AG08396 (cell line): ENCODE measurements around the gene ADI1.
A peak's percentile ranks its signal among the peaks of the same experiment; 100 is the strongest.
"Not testable (repeated sequence)": the region's sequence is repeated elsewhere in the genome, so short reads cannot be mapped to it uniquely, and the experiment has no call there.

Source experiments
- DNase-seq: peaks from one replicate; pipeline ENCODE4 v3.0.0; 2012; ENCODE audit warnings: low spot score, mixed read lengths

The ADI1 gene

DNA sequence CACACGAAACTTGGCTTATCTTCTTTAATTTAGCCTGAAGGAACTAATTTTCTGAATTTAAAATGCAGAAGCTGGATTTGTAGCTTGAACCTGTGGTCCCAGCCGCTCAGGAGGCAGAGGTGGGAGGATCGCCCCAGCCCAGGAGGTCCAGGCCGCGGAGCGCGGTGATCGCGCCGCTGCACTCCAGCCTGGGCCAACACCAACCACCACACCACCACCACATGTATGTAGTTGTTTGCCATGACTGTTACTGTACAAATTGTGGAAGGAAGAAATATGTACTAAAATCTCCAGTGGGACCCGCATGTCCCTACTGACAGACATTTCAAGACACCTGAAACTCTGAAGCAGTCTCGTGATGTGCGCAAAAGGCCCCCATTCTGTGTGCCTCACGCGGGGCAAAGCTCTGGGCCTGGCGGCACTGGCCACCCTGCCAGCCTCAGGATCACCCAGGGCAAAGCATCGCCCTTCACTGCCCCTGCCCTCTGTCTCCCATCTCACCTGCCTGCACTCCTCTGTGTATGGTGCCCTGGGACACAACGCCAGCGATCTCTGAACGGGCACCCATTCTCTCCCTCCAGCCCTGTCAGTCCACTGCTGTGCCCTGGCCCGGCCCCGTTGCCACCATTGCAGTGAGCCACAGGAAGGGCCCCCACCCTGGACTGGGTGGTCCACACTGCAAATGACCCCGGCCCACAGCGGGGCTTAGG is 10.1 kb upstream of the ADI1 start:
- DNase-seq: no peak

DNA sequence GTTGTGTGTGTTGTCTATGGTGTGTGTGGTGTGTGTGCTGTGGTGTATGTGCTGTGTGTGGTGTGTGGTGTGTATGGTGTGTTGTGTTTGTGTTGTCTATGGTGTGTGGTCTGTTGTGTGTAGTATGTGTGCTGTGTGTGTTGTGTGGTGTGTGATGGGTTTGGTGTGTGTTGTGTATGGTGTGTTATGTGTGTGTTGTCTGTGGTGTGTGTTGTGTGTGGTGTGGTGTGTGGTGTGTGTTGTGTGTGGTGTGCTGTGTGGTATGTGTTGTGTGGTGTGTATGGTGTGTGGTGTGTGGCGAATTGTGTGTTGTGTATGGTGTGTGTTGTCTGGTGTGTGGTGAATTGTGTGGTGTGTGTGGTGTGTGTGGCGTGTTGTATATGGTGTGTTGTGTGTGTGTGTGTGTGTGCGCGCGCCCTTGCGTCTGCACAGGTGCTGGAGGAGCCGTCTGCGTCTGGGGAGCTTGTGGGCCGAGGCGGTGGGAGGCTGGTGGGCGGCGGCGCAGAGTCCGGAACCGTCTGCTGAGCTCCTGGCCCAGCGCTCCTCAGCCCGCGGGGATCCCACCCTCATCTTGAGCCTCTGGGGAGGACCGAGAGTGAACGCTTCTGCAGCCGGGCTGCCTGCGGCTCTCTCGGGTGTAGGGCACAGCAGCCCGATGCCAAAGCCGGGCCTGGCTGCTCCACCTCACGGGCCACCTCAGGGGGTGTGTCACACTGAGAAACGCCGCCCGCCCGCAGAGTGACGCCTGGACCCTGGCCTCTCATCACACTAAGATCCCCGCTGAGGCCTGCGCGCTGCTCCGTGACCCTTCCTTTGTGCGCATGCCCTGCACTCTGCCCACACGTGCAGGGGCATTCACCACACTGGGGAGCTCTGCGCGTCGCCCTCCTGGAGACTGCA is 8.8 kb upstream of the ADI1 start:
- DNase-seq: no peak

DNA sequence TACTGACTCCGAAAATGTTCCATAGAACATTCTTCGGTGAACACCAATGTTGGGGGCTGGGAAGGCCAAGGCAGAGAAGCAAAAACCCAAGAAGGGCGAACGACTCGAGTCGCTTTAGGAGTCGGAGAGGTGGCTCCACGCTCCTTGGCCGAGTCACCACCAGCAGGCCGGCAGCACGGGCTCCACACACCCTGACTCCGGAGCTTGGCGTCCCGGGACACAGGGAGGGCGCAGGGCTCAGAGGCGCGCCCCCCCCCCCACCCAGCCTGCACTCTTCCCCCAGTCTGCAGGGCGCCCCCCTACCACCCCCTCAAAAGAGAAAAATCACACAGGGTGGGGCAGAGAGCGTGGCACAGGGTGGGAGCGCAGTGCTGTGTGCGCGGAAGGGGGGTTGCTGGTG is 7.5 kb upstream of the ADI1 start:
- DNase-seq: no peak

DNA sequence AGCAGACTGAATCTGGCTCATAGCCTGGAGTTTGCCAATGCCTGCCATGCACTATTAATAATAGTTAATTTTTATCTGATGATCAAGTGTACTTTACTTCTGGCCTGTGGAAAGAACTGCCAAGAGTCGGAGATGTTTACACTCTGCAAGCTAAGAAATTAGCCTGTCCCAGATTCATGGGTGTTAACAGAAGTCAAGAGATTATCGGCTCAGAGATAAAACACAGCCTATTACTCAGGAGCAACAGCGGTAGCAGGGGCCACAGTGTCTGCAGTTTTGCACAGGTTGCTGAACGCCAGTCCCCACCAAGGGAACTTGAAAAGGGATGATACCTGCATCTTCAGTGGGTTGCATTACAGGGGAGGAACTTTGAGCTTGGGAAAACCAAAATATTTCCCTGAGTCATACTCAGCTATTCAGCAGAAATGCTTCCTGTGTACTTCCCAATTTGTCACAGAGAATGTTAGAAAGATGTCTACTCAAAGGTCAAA is 4.3 kb upstream of the ADI1 start:
- peak; percentile 76 for DNase-seq

DNA sequence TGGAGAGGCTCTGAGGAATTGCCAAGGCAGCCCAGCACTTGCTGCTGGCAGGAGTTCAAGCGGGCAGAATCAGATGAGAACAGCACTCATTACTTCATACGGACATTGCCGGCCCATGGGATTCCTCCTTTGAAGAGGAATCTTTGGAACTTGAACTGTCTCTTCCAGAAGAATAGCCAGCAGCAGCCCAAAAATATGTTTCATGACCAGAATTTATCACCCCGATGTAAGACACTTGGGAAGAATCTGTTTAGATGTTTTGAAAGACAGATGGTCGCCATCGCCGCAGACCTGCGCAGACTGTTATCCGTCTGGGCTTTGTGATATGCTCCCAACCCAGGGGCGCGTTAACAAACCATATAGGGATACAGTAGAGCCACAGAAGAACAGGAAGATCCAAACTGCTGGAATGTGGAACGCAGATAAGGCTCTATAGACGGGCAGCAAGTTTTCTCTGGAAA is 3.7 kb upstream of the ADI1 start:
- DNase-seq: peak; percentile 47

DNA sequence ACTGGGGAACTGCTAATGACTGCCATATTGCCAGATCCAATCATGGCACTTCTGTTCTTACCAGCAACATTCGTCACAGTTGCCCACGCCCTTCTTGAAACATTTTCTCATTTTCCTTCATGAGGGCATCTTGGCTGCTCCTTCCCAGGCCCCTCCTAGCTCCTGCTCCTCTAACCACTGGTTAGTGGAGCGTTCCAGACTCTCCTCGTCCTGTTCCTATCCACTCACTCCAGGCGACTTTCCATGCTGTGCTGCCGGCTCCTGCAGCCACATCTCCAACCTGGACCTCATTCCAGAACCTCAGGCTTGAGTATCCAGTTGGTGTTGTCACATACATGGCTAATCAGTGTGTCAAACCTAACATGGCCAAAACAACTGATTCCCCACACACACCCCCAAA is 1.3 kb upstream of the ADI1 start:
- no peak for DNase-seq

DNA sequence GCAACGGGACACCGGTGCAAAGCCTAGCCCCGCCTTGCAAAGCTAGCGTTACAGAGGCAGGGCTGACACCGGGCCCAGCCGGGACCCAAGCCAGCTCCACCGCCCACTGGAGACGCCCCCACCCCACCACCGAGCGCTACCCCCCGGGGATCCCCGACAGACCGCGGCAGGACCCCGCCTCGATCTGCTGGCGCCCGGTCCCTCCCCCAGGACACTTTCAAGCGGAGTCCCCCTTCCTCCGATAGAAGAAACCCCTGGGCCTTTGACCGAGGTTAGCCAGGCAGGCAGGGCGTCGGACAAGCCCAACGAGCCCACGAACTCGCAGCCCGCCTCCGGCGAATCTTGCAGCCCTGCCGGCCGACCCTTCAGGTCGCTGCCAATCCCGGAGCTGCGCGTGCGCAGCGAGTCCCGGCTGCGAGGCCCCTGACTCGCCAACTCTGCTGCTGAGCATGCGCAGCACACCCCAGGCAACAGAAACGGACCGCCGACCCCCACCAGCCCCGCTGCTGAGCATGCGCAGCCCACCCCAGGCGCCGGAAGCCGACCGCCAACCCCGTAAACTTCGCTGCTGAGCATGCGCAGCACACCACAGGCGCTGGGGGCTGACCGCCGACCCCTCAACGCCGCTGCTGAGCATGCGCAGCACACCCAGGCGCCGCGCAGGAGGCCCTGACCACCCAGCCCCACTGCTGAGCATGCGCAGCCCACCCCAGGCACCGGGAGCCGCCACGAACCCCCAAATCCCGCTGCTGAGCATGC is 656 bp downstream of the ADI1 start:
- DNase-seq: peak; percentile 100

DNA sequence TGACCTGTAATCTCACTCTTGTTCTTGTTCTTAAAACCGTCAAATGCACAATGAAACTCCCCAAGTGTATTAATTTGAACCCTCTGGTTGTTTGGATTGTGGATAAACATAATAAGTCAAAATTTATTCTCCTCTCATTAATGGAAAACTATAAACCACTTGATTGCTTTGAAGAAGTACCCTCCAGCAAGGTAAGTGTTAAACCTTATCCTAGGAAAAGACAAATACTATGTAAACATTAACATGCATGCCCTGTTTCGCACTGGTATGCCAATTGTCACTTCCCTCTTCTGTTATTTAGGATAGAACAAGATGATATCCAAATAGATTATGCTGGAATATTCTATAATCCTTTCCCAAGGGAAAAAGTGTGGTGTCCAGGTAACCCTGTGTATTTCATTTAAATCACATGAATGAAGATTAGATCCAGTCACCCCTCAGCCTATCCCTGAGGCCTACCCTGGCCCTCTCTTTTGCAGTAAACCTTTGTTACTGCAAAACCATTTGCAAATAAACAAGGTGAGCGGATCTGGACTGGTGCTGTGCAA is 1.3 kb downstream of the ADI1 start:
- DNase-seq: no peak

DNA sequence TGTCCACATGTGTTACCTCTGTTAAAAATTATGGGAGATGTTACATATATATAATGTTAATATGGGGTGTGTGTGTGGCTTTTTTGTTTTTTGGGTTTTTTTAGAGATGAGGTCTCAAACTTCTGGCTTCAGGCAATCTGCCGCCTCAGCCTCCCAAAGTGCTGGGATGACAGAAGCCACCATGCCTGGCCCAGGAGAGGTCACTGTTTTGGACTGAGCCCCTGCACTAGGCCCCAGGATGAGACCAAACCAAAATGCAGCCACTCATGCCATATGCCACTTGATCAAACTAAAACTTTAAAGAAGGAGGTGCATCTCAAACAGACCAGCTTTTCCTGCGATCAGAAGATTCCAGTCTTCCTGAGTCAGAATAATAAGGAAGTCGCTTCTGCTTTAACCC is 2.5 kb downstream of the ADI1 start:
- no peak for DNase-seq

DNA sequence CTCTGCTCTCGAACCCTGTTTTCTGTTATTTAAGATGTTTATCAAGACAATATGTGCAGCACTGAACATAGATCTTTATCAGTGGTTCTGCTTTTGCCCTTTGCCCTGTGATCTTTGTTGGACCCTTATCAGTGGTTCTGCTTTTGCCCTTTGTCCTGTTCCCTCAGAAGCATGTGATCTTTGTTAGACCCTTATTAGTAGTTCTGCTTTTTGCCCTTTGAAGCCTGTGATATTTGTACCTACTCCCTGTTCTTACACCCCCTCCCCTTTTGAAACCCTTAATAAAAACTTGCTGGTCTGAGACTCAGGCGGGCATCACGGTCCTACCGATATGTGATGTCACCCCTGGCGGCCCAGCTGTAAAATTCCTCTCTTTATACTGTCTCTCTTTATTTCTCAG is 3.9 kb downstream of the ADI1 start:
- DNase-seq: not testable (repeated sequence)

DNA sequence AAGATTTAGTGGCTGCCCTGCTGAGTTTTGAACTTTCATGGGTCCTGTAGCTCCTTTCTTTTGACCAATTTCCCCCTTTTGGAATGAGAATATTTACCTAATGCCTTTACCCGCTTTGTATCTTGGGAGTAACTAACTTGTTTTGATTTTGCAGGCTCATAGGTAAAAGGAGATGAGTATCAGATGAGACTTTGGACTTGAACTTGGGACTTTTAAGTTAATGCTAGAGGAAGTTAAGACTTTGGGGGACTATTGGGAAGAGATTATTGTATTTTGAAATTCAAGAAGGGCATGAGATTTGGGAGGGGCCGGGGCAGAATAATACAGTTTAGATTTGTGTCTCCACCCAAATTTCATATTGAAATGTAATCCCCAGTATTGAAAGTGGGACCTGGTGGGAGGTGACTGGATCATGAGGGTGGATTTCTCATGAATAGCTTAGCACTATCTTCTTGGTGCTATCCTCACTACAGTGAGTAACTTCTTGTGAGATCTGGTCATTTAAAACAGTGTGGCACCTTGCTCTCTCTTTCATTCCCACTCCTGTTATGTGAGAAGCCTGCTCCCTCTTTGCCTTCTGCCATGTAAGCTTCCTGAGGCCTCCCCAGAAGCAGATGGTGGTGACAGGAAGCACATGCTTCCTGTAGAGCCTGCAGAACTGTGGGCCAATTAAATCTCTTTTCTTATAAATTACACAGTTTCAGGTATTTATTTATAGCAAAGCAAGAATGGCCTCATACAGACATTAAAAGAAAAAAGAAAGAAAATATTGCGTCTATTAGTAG is 6.1 kb downstream of the ADI1 start:
- DNase-seq: no peak

DNA sequence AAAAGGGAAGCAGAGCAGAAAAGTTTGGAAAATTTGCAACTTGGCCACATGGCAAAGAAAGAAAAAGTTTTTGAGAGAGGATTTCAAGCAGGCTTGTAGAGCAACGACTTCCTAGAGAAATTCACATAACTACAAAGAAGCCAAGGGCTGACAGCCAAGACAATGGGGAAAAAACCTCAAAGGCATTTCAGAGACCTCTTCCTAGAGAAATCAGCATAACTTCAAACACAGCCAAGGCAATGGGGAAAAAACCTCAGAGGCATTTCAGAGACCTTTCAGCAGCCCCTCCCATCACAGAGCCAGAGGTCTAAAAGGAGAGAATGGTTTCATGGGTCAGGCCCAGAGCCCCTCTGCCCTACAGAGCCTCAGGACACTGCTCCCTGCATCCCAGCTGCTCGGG is 7.2 kb downstream of the ADI1 start:
- no peak for DNase-seq

DNA sequence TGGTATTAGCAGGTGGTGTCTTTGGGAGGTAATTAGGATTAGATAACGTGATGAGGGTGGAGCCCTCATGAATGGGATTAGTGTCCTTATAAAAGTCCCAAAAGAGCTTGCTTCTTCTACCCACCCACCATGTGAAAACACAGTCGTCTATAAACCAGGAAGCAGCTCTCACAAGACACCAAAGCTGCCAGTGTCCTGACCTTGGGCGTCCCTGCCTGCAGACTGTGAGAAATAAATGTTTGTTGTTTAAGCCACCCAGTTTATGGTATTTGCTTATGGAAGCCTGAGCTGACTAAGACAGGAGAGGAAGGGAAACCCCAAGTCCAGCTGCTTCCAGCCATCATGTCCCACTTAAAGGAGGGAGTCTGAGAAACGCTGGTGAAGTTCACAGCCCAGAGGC is 13.6 kb downstream of the ADI1 start:
- no peak for DNase-seq

DNA sequence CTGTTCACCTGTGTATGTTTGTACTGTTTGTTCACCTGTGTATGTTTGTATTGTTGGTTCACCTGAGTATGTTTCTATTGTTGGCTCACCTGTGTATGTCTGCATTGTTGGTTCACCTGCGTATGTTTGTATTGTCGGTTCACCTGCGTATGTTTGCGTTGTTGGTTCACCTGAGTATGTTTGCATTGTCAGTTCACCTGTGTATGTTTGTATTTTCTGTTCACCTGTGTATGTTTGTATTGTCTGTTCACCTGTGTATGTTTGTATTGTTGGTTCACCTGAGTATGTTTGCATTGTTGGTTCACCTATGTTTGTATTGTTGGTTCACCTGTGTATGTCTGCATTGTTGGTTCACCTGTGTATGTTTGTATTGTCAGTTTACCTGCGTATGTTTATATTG is 14.6 kb downstream of the ADI1 start:
- DNase-seq: no peak

DNA sequence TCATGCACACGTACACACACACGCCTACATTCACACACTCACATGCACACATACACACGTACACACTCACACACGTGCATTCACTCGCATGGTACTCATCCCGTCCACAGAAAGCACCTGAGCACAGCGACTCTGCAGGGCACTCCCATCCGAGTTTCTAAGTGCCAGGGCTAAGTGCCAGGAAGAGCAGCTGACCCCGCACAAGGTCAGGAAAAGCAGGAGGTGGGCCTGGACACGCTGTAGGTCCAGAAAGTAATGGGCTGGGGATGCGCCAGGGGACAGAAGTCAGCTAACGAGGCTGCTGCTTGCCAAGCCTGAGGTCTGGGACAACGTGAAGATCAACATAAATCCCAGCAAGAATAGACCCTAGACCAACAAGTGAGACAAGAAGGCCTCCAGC is 15.8 kb downstream of the ADI1 start:
- DNase-seq: no peak

DNA sequence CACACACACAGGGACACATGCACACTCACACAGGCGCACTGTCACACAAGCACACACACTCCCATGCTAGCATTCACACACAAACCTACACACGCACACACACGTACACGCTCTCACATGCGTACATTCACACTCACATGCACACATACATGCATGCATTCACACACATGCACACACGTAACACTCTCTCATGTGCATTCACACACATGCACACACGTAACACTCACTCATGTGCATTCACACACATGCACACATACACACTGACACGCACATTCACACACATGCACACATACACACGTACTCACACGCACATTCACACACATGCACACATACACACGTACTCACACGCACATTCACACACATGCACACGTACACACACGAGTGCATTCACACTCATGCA is 16.3 kb downstream of the ADI1 start:
- DNase-seq: no peak

DNA sequence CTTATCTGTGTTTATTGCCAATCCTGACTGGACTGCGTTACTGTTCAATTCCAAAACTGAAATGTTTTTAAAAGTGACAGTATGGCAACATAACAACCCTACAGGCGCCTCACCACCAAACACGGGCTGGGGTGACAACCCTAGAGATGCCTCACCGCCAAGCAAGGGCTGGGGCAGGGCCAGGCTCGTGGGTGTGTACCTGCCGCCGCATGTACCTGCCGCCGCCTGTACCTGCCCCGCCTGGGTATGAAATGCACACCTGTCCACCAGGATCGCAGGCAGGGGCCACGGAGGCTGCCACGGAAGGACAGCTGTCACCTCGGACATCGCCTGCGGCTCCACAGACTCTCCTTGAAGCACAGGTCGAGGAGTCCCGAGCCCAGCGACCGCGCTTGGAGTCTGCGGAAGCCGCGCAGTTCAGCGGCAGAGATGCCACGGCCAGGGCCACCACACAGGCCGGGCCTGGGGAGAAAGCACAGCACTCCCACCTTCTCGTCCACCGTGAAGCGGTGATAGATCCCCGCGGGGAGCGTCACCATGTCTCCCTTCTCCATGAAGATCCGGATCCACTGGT is 18.9 kb downstream of the ADI1 start:
- no peak for DNase-seq

DNA sequence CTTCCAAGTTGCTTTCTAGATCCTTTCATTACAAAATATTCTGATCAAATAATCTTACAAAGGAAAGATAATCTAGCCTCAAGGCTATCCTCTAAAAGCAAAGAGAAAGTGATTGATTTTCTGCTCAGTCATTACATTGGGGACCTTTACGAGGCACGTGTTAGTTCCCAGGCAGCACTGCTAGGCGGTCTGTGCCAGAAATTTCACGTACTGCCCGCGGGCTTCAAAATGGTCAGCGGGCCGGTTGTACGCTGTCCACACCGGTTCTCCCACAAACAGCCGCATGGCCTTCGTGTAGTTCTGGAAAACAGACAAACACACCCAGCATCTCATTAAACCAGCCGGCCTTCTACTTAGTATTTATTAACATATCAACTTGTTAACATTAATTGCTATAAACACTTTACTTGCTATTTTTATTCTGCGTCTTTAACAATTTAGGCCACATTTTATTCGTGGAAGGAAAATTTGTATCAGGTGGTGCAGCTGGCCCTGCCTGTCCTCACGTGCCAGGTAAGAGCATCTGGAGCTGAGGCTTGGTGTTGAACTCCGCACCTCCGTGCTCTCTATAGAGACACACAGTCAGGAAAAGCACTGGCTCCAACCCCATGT is 20.4 kb downstream of the ADI1 start:
- no peak for DNase-seq

DNA sequence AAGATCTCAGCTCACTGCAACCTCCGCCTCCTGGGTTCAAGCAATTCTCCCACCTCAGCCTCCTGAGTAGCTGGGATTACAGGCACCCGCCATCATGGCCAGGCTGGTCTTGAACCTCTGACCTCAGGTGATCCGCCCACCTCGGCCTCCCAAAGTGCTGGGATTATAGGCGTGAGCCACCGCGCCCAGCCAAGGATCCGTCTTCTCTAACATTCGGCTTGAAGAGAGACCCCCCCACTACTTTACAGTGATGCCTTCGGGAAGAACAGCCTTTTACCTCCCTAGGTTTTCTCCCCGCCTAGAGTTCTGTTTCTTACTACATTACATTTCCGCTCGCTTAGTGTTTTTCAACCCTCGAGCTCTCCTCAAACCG is 22.6 kb downstream of the ADI1 start:
- DNase-seq: not testable (repeated sequence)

DNA sequence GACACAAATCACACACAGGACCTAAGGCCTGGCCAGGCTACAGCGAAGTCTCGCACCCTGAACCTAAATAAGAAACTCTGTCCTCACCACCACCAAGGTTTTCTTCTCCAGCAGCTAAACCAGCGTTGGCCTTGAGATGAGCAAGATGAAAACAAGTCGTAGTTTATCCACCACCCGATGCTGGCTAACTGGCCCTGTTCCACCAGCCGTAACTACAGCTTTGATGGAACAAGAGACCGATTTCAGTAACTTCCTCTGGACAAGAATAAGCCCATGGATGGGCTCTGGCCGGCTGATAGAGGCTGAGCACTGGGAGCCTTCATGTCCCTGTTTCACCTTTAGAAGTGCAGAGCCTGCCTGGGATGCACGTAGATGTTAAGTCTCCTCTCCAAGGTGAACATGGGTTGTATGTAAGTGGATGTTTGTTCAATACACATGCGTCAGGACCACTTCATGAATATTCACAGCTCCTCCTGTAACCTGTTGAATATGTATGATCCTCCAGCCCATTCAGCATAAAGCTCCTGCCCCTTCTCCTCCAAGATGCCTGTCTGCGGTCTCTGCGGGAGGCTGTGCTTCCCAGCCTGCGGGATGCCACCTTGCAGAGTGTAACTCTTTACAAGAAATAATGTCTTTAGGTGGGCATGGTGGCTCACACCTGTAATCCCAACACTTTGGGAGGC is 24.2 kb downstream of the ADI1 start:
- no peak for DNase-seq
